22Rv1 (cell line): ENCODE measurements around the gene R3HDML.
A peak's percentile ranks its signal among the peaks of the same experiment; 100 is the strongest.

Source experiments
- H3K27ac ChIP-seq: fragments of 450-650 bp; 2 replicates; pipeline ENCODE4 v1.5.1; 2017
- CTCF ChIP-seq: fragments of 450-650 bp; IDR thresholded peaks from 2 replicates; pipeline ENCODE4 v1.5.1; 2017; ENCODE audit warnings: mild to moderate bottlenecking
- ZFX ChIP-seq: fragments of 450-650 bp; IDR thresholded peaks from 2 replicates; pipeline ENCODE4 v1.6.1; 2017; ENCODE audit warnings: antibody characterized with exemption, borderline replicate concordance

Gene R3HDML

GRCh38 chr20:44301285-44301684 is 35.6 kb upstream of the R3HDML start:
- no peak for TF ChIP-seq CTCF
- TF ChIP-seq ZFX = no peak
- H3K27ac ChIP-seq = no peak overlapping the region

- peak overlapping the region; percentile 50 for H3K27ac ChIP-seq
- TF ChIP-seq ZFX (no peak), CTCF (no peak)
Observed at GRCh38 chr20:44302026-44302669, 34.7 kb upstream of the R3HDML start.

- no peak for TF ChIP-seq ZFX
- TF ChIP-seq CTCF = no peak
- peak overlapping the region; percentile 50; the same call in 1 of the 2 replicates for H3K27ac ChIP-seq
Observed at GRCh38 chr20:44302736-44303135, 34.1 kb upstream of the R3HDML start.

GRCh38 chr20:44304383-44304782 is 32.5 kb upstream of the R3HDML start:
- no peak overlapping the region for H3K27ac ChIP-seq
- TF ChIP-seq CTCF = no peak
- no peak for TF ChIP-seq ZFX

GRCh38 chr20:44306927-44307326 is 29.9 kb upstream of the R3HDML start:
- no peak overlapping the region for H3K27ac ChIP-seq
- TF ChIP-seq CTCF (no peak), ZFX (no peak)

GRCh38 chr20:44309763-44310663 is 26.8 kb upstream of the R3HDML start:
- TF ChIP-seq CTCF (no peak), ZFX (no peak)
- peak overlapping the region; percentile 49; the same call in 1 of the 2 replicates for H3K27ac ChIP-seq
